Measurements from ENCODE around the gene DENR.

Gene DENR

DNA sequence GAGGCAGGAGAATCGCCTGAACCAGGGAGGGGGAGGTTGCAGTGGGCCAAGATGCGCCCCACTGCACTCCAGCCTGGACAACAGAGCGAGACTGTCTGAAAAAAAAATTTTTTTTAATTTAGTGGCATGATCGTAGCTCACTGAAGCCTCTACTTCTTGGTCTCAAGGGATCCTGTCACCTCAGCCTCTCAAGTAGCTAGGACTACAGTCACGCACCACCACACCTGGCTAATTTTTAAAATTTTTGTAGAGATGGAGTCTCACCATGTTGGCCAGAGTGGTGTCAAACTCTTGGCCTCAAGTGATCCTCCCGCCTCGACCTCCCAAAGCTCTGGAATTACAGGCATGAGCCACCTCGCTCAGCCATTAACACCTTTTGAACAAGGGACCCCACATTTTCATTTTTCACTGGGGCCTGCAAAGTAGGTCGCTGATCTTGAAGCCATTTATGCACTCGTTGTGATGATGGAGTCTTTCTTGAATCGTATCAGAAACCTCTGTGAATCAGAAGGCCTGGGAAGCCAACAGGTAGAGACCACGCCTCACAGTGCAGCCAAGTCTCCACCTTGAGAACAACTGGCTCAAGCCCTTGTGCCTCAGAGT lies 27.9 kb upstream of the DENR start:
- TF ChIP-seq, protein P1, sequence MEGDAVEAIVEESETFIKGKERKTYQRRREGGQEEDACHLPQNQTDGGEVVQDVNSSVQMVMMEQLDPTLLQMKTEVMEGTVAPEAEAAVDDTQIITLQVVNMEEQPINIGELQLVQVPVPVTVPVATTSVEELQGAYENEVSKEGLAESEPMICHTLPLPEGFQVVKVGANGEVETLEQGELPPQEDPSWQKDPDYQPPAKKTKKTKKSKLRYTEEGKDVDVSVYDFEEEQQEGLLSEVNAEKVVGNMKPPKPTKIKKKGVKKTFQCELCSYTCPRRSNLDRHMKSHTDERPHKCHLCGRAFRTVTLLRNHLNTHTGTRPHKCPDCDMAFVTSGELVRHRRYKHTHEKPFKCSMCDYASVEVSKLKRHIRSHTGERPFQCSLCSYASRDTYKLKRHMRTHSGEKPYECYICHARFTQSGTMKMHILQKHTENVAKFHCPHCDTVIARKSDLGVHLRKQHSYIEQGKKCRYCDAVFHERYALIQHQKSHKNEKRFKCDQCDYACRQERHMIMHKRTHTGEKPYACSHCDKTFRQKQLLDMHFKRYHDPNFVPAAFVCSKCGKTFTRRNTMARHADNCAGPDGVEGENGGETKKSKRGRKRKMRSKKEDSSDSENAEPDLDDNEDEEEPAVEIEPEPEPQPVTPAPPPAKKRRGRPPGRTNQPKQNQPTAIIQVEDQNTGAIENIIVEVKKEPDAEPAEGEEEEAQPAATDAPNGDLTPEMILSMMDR (IDR thresholded peaks at IDR 0.05; ENCODE audit: extremely low read depth, missing control alignments), result no peak
- no peak for DNase-seq (ENCODE audit: low spot score)

- no peak for DNase-seq (ENCODE audit: low spot score)
- TF ChIP-seq, protein P1 (IDR thresholded peaks at IDR 0.05; ENCODE audit: extremely low read depth, missing control alignments), result no peak
Observed at GRCh38 chr12:122725452-122726079, 27.1 kb upstream of the DENR start.

GRCh38 chr12:122726080-122726558 lies 26.5 kb upstream of the DENR start:
- TF ChIP-seq, protein P1 (IDR thresholded peaks at IDR 0.05; ENCODE audit: extremely low read depth, missing control alignments), result no peak
- DNase-seq (ENCODE audit: low spot score), result no peak

- no peak for DNase-seq (ENCODE audit: low spot score)
- TF ChIP-seq, protein P1 (IDR thresholded peaks at IDR 0.05; ENCODE audit: extremely low read depth, missing control alignments), result no peak
Observed at GRCh38 chr12:122729583-122730214, 22.9 kb upstream of the DENR start.

- no peak for DNase-seq (ENCODE audit: low spot score)
- TF ChIP-seq, protein P1 (IDR thresholded peaks at IDR 0.05; ENCODE audit: extremely low read depth, missing control alignments), result no peak
Observed at GRCh38 chr12:122730215-122731014, 22.2 kb upstream of the DENR start, which contains the start of gene HCAR1. Gene HCAR1 (minus strand): TSS chr12:122730844. CDS start chr12:122730339, 505 bp downstream.

DNA sequence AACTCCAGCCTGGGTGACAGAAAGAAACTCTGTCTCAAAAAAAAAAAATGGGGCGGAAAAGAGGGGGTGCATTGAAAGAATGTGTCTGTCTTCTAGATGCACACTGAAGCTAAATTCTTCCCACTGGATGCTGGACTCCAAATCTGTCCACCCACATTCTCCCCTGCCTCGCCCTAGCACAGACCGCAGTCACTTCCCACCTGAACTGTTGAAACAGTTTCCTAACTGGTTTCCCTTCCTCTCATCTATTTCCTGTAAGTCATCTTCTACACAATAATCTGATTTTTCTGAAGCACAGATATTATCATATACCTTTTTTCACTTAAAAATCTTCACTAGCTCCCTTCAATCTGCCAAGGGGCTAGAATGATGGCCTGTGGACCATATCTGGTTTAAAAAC lies 20.5 kb upstream of the DENR start:
- TF ChIP-seq, protein P1 (IDR thresholded peaks at IDR 0.05; ENCODE audit: extremely low read depth, missing control alignments), result no peak
- DNase-seq (ENCODE audit: low spot score), result no peak

Data from GM20000 (cell line).